ENCODE results near the gene SOX13. TPM values are rescaled to one million over a fixed set of nuclear protein-coding genes. Genes with fewer than 3 reads are reported as not detected.
"Not testable (repeated sequence)": the region's sequence is repeated elsewhere in the genome, so short reads cannot be mapped to it uniquely, and the experiment has no call there.

Gene SOX13
- total RNA-seq, 1 donor from 2014 or later, result 28.6 TPM

- Mint-ChIP-seq H3K27me3 (ENCODE audit: insufficient read depth, low read depth) (peaks cover 4% of the 10 kb centered on the region), H3K4me1 (peaks cover 82% of the 10 kb centered on the region), H3K4me3 (peak overlapping the region; percentile 1), H3K36me3 (peaks cover 12% of the 10 kb centered on the region), H3K9me3 (no peaks in the 10 kb centered on the region), H3K27ac (peak overlapping the region; percentile 95)
- Histone ChIP-seq H3K79me2 (ENCODE audit: low read depth) (peaks cover 99% of the 10 kb centered on the region), H3K9ac (no peak overlapping the region), H3K4me3 (no peak overlapping the region), H3F3A (ENCODE audit: low read depth) (peaks cover 38% of the 10 kb centered on the region), H3K4me2 (peak overlapping the region; percentile 33), H3K9me3 (ENCODE audit: low read depth) (no peaks in the 10 kb centered on the region), H2AFZ (replicated peaks) (no peak overlapping the region), H4K20me1 (ENCODE audit: low read depth) (peaks cover 91% of the 10 kb centered on the region), H3K27ac (no peak overlapping the region), H3K4me1 (peaks cover 64% of the 10 kb centered on the region), H3K27me3 (no peaks in the 10 kb centered on the region), H3K36me3 (no peaks in the 10 kb centered on the region)
- TF ChIP-seq EZH2phosphoT487 (IDR thresholded peaks at IDR 0.05) (no peak), CTCF (IDR thresholded peaks at IDR 0.05) (no peak), EZH2 (IDR thresholded peaks at IDR 0.05) (no peak)
- no peak for DNase-seq (ENCODE audit: low spot score)
Measured at GRCh38 chr1:204089044-204089751, 16.3 kb downstream of the SOX13 start.

- H3K9ac ChIP-seq; H3K4me3 ChIP-seq; DNase-seq (ENCODE audit: low spot score); H3K27me3 ChIP-seq; H3K27ac ChIP-seq; H3K36me3 ChIP-seq; H3K4me2 ChIP-seq; H3K27me3 Mint-ChIP-seq (ENCODE audit: insufficient read depth, low read depth); H2AFZ ChIP-seq (replicated peaks); H3K9me3 ChIP-seq (ENCODE audit: low read depth); H3K4me3 Mint-ChIP-seq; H3K9me3 Mint-ChIP-seq: not testable (repeated sequence)
- Histone ChIP-seq H3K79me2 (ENCODE audit: low read depth) (peaks cover 98% of the 10 kb centered on the region), H3K4me1 (peaks cover 65% of the 10 kb centered on the region), H3F3A (ENCODE audit: low read depth) (peaks cover 39% of the 10 kb centered on the region), H4K20me1 (ENCODE audit: low read depth) (peaks cover 92% of the 10 kb centered on the region)
- H3K27ac Mint-ChIP-seq, result peak overlapping the region; percentile 54
- H3K4me1 Mint-ChIP-seq, result peaks cover 82% of the 10 kb centered on the region
- peaks cover 11% of the 10 kb centered on the region for H3K36me3 Mint-ChIP-seq
Measured at GRCh38 chr1:204090132-204090531, 17.2 kb downstream of the SOX13 start.

- H3K9ac ChIP-seq, result no peak overlapping the region
- H3K27me3 ChIP-seq, result no peaks in the 10 kb centered on the region
- H3K36me3 ChIP-seq, result no peaks in the 10 kb centered on the region
- peaks cover 9% of the 10 kb centered on the region for H3K36me3 Mint-ChIP-seq
- no peaks in the 10 kb centered on the region for H3K9me3 Mint-ChIP-seq
- H3K27me3 Mint-ChIP-seq (ENCODE audit: insufficient read depth, low read depth), result peaks cover 4% of the 10 kb centered on the region
- peak overlapping the region; percentile 72 for H3K27ac Mint-ChIP-seq
- peaks cover 88% of the 10 kb centered on the region for H3K4me1 Mint-ChIP-seq
- H3F3A ChIP-seq (ENCODE audit: low read depth), result peaks cover 47% of the 10 kb centered on the region
- no peak overlapping the region for H3K4me3 ChIP-seq
- peak overlapping the region; percentile 32 for H3K4me2 ChIP-seq
- H3K9me3 ChIP-seq (ENCODE audit: low read depth), result no peaks in the 10 kb centered on the region
- no peak overlapping the region for H3K27ac ChIP-seq
- peaks cover 98% of the 10 kb centered on the region for H3K79me2 ChIP-seq (ENCODE audit: low read depth)
- peak overlapping the region; percentile 43 for H3K4me3 Mint-ChIP-seq
- TF ChIP-seq EZH2 (IDR thresholded peaks at IDR 0.05), result no peak
- peaks cover 92% of the 10 kb centered on the region for H4K20me1 ChIP-seq (ENCODE audit: low read depth)
- DNase-seq (ENCODE audit: low spot score), result no peak
- H2AFZ ChIP-seq (replicated peaks), result no peak overlapping the region
- H3K4me1 ChIP-seq, result peaks cover 74% of the 10 kb centered on the region
Measured at GRCh38 chr1:204091066-204091465, 18.2 kb downstream of the SOX13 start.

GRCh38 chr1:204091787-204092312, 18.9 kb downstream of the SOX13 start:
- H3K79me2 ChIP-seq (ENCODE audit: low read depth), result peaks cover 98% of the 10 kb centered on the region
- no peak overlapping the region for H3K4me3 Mint-ChIP-seq
- H3K27ac ChIP-seq, result no peak overlapping the region
- peaks cover 5% of the 10 kb centered on the region for H3K36me3 Mint-ChIP-seq
- H3K9ac ChIP-seq, result no peak overlapping the region
- peak overlapping the region; percentile 32 for H3K4me2 ChIP-seq
- H3K27ac Mint-ChIP-seq, result peak overlapping the region; percentile 72
- no peaks in the 10 kb centered on the region for H3K9me3 Mint-ChIP-seq
- DNase-seq (ENCODE audit: low spot score), result no peak
- peaks cover 92% of the 10 kb centered on the region for H3K4me1 Mint-ChIP-seq
- TF ChIP-seq CTCF (IDR thresholded peaks at IDR 0.05) (no peak), EZH2 (IDR thresholded peaks at IDR 0.05) (no peak), EZH2phosphoT487 (IDR thresholded peaks at IDR 0.05) (no peak)
- peaks cover under 1% of the 10 kb centered on the region for H3K27me3 Mint-ChIP-seq (ENCODE audit: insufficient read depth, low read depth)
- H3K4me1 ChIP-seq, result peaks cover 79% of the 10 kb centered on the region
- peaks cover 47% of the 10 kb centered on the region for H3F3A ChIP-seq (ENCODE audit: low read depth)
- H3K27me3 ChIP-seq, result no peaks in the 10 kb centered on the region
- no peaks in the 10 kb centered on the region for H3K9me3 ChIP-seq (ENCODE audit: low read depth)
- no peaks in the 10 kb centered on the region for H3K36me3 ChIP-seq
- no peak overlapping the region for H3K4me3 ChIP-seq
- H4K20me1 ChIP-seq (ENCODE audit: low read depth), result peaks cover 99% of the 10 kb centered on the region
- no peak overlapping the region for H2AFZ ChIP-seq (replicated peaks)

Measured in neural progenitor cell (in vitro differentiated cells).